H1 (cell line): ENCODE measurements around the gene ZNF385D. TPM values are rescaled to one million over a fixed set of nuclear protein-coding genes. Genes with fewer than 3 reads are reported as not detected.

ENCODE experiments used
- CTCF ChIA-PET: fragments of 300-600 bp; sonication (Branson Sonifier 250); formaldehyde crosslinking; loops from one replicate; lab custom pipeline; 2021; ENCODE audit not compliant: partially characterized antibody; lab: Charles Lee
- POLR2A ChIA-PET: fragments of 300-600 bp; sonication (Branson Sonifier 250); formaldehyde crosslinking; loops from one replicate; lab custom pipeline; 2021; ENCODE audit warnings: inconsistent platforms; ENCODE audit not compliant: partially characterized antibody; lab: Charles Lee
- DNase-seq, 2 experiments: peaks; one replicate each; pipeline versions ENCODE4 v3.0.0 to v3.0.0-alpha.2; 2010 to 2022; ENCODE audit warnings: low spot score in 2 of 2, low read depth in 1 of 2, mixed read lengths in 1 of 2
- FAIRE-seq: peaks from 2 replicates; lab custom pipeline; 2011; peaks lifted over from hg19 to GRCh38; lab: Jason Lieb, UNC
- H2AFZ ChIP-seq: 2 replicates; pipeline ENCODE4 v1.8.1; 2012; ENCODE audit warnings: low read length, inconsistent platforms
- H2AK5ac ChIP-seq: 2 replicates; pipeline ENCODE4 v1.6.1; 2013; ENCODE audit warnings: low read depth, low read length
- H2BK120ac ChIP-seq: replicated peaks from 2 replicates; pipeline ENCODE3; 2013; ENCODE audit warnings: low read depth, low read length, inconsistent platforms
- H2BK12ac ChIP-seq: 2 replicates; pipeline ENCODE4 v1.6.1; 2013; ENCODE audit warnings: low read depth, low read length
- H2BK15ac ChIP-seq: 2 replicates; pipeline ENCODE4 v1.6.1; 2013; ENCODE audit warnings: low read length
- H2BK20ac ChIP-seq: 2 replicates; pipeline ENCODE4 v1.6.1; 2013; ENCODE audit warnings: low read length
- H2BK5ac ChIP-seq: 2 replicates; pipeline ENCODE4 v1.6.1; 2013; ENCODE audit warnings: low read depth, low read length
- H3K14ac ChIP-seq: 2 replicates; pipeline ENCODE4 v1.6.1; 2013; ENCODE audit warnings: inconsistent platforms; ENCODE audit not compliant: insufficient read length
- H3K18ac ChIP-seq: 2 replicates; pipeline ENCODE4 v1.6.1; 2013; ENCODE audit warnings: low read length; ENCODE audit errors: extremely low read depth
- H3K23ac ChIP-seq: 2 replicates; pipeline ENCODE4 v1.6.1; 2013; ENCODE audit warnings: inconsistent platforms; ENCODE audit not compliant: insufficient read length
- H3K23me2 ChIP-seq: 2 replicates; pipeline ENCODE4 v1.6.1; 2013; ENCODE audit warnings: low read depth, low read length
- H3K27ac ChIP-seq: 2 replicates; pipeline ENCODE4 v1.6.1; 2011; ENCODE audit warnings: low read depth, low read length, inconsistent platforms
- H3K27me3 ChIP-seq, 4 experiments: replicated peaks in 1 of 4; 1 replicate in 1 of 4; 2 replicates in 3 of 4; pipeline versions ENCODE4 v1.6.1 to v1.8.1; 2011 to 2013; ENCODE audit warnings: low read length in 3 of 4, mild to moderate bottlenecking in 3 of 4, inconsistent platforms in 2 of 4, mixed read lengths in 2 of 4, moderate library complexity in 1 of 4; ENCODE audit not compliant: control insufficient read depth in 3 of 4, insufficient read depth in 3 of 4; ENCODE audit errors: extremely low read depth in 1 of 4
- H3K36me3 ChIP-seq, 4 experiments: 2 replicates each; pipeline versions ENCODE4 v1.6.1 to v1.8.1; 2011 to 2013; ENCODE audit warnings: mild to moderate bottlenecking in 4 of 4, low read length in 3 of 4, moderate library complexity in 2 of 4, control low read depth in 1 of 4, inconsistent platforms in 1 of 4; ENCODE audit not compliant: insufficient read depth in 4 of 4, control insufficient read depth in 2 of 4
- H3K4ac ChIP-seq: replicated peaks from 2 replicates; pipeline ENCODE3; 2013; ENCODE audit warnings: low read length, low read depth, mixed read lengths, inconsistent platforms; ENCODE audit not compliant: insufficient read length
- H3K4me1 ChIP-seq, 4 experiments: replicated peaks in 1 of 4; 1 replicate in 1 of 4; 2 replicates in 3 of 4; pipeline versions ENCODE4 v1.6.1 to v1.8.1; 2011 to 2013; ENCODE audit warnings: low read length in 3 of 4, inconsistent platforms in 2 of 4, mixed read lengths in 1 of 4; ENCODE audit not compliant: insufficient read depth in 4 of 4, control insufficient read depth in 3 of 4
- H3K4me2 ChIP-seq, 2 experiments: 2 replicates each; pipeline versions ENCODE4 v1.6.1 to v1.8.1; 2011 to 2013; ENCODE audit warnings: low read depth in 2 of 2, low read length in 2 of 2, control low read depth in 1 of 2, inconsistent platforms in 1 of 2, mild to moderate bottlenecking in 1 of 2; ENCODE audit not compliant: insufficient read depth in 1 of 2
- H3K4me3 ChIP-seq, 4 experiments: fragments of 200-600, 300-600 bp in 1 of 4; sonication (generic), shearing (Covaris generic), sonication (Bioruptor Twin) in 1 of 4; 2 replicates each; pipeline versions ENCODE4 v1.5.1 to v1.8.1; 2011 to 2016; ENCODE audit warnings: low read length in 4 of 4, low read depth in 3 of 4, control low read depth in 2 of 4, inconsistent platforms in 2 of 4, mild to moderate bottlenecking in 2 of 4, mixed read lengths in 1 of 4, moderate library complexity in 1 of 4; ENCODE audit not compliant: insufficient read depth in 2 of 4; ENCODE audit errors: extremely low read depth in 1 of 4
- H3K56ac ChIP-seq: replicated peaks from 2 replicates; pipeline ENCODE3; 2013; ENCODE audit warnings: low read depth, mild to moderate bottlenecking, mixed read lengths, low read length, inconsistent platforms; ENCODE audit not compliant: insufficient read length
- H3K79me1 ChIP-seq: 2 replicates; pipeline ENCODE4 v1.6.1; 2013; ENCODE audit warnings: low read depth, low read length, control low read depth
- H3K79me2 ChIP-seq, 2 experiments: 2 replicates each; pipeline versions ENCODE4 v1.6.1 to v1.8.1; 2012 to 2013; ENCODE audit warnings: low read length in 2 of 2, mild to moderate bottlenecking in 2 of 2, inconsistent platforms in 1 of 2; ENCODE audit not compliant: insufficient read depth in 2 of 2, control insufficient read depth in 1 of 2
- H3K9ac ChIP-seq, 4 experiments: replicated peaks in 1 of 4; 1 replicate in 1 of 4; 2 replicates in 3 of 4; pipeline versions ENCODE4 v1.6.1 to v1.8.1; 2011 to 2013; ENCODE audit warnings: low read depth in 3 of 4, low read length in 3 of 4, control low read depth in 2 of 4, mild to moderate bottlenecking in 2 of 4, moderate library complexity in 2 of 4, inconsistent platforms in 1 of 4; ENCODE audit errors: extremely low read depth in 1 of 4
- H3K9me3 ChIP-seq, 2 experiments: 2 replicates each; pipeline versions ENCODE4 v1.6.1 to v1.8.1; 2012 to 2013; ENCODE audit warnings: mild to moderate bottlenecking in 2 of 2, moderate library complexity in 2 of 2, control low read depth in 1 of 2, inconsistent platforms in 1 of 2, low read depth in 1 of 2, low read length in 1 of 2, mixed read lengths in 1 of 2; ENCODE audit not compliant: insufficient read depth in 2 of 2
- H4K20me1 ChIP-seq, 2 experiments: replicated peaks in 1 of 2; 2 replicates each; pipeline versions ENCODE3 to v1.8.1; 2011 to 2013; ENCODE audit warnings: inconsistent platforms in 2 of 2, low read length in 2 of 2, mild to moderate bottlenecking in 1 of 2; ENCODE audit not compliant: insufficient read depth in 2 of 2, control insufficient read depth in 1 of 2
- H4K5ac ChIP-seq: 2 replicates; pipeline ENCODE4 v1.6.1; 2013; ENCODE audit warnings: low read length, low read depth, mixed read lengths, inconsistent platforms; ENCODE audit not compliant: insufficient read length
- H4K8ac ChIP-seq: 2 replicates; pipeline ENCODE4 v1.8.0; 2013; ENCODE audit warnings: mild to moderate bottlenecking, moderate library complexity, low read length, inconsistent platforms; ENCODE audit not compliant: insufficient read depth; ENCODE audit errors: extremely low read depth
- H4K91ac ChIP-seq: replicated peaks from 2 replicates; pipeline ENCODE3; 2013; ENCODE audit warnings: low read length, mixed read lengths, inconsistent platforms; ENCODE audit not compliant: insufficient read length
- BCL11A ChIP-seq, 2 experiments: IDR thresholded peaks; one replicate each; pipeline ENCODE4 v1.6.1; 2011; ENCODE audit warnings: low read depth in 2 of 2, low read length in 2 of 2, mild to moderate bottlenecking in 2 of 2
- EGR1 ChIP-seq: IDR thresholded peaks from 2 replicates; pipeline ENCODE4 v1.6.1; 2011; ENCODE audit warnings: low read depth, low read length, borderline replicate concordance
- FOSL1 ChIP-seq: IDR thresholded peaks from 2 replicates; pipeline ENCODE4 v1.6.1; 2011; ENCODE audit warnings: mild to moderate bottlenecking, low read depth, low read length, moderate library complexity; ENCODE audit not compliant: insufficient read depth
- JUN ChIP-seq: IDR thresholded peaks from 2 replicates; pipeline ENCODE4 v1.6.1; 2011; ENCODE audit warnings: low read depth, mild to moderate bottlenecking, improper control_type of control experiment, low read length
- KDM1A ChIP-seq: fragments of 200-600, 300-600 bp; sonication (generic); IDR thresholded peaks from 2 replicates; pipeline ENCODE4 v1.7.1; 2016; ENCODE audit warnings: mild to moderate bottlenecking, low read length, borderline replicate concordance
- NRF1 ChIP-seq: IDR thresholded peaks from 2 replicates; pipeline ENCODE4 v1.6.1; 2011; ENCODE audit warnings: mild to moderate bottlenecking, low read depth, low read length, improper control_type of control experiment
- RAD21 ChIP-seq, 2 experiments: IDR thresholded peaks in 1 of 2; conservative IDR thresholded peaks in 1 of 2; 2 replicates each; pipeline ENCODE4 v1.6.1; 2011; ENCODE audit warnings: low read depth in 2 of 2, low read length in 2 of 2, improper control_type of control experiment in 1 of 2, inconsistent platforms in 1 of 2, mild to moderate bottlenecking in 1 of 2, moderate library complexity in 1 of 2
- SP2 ChIP-seq: IDR thresholded peaks from 2 replicates; pipeline ENCODE4 v1.6.1; 2012; ENCODE audit warnings: mild to moderate bottlenecking, low read length, inconsistent platforms
- TAF7 ChIP-seq: optimal IDR thresholded peaks from 2 replicates; pipeline ENCODE3; 2011; ENCODE audit warnings: low read depth, mild to moderate bottlenecking, inconsistent platforms, low read length, moderate library complexity, borderline replicate concordance
- WGBS, 2 experiments: shearing (Covaris generic) in 1 of 2; methylation state at CpG; one replicate each; pipeline versions ENCODE4 v1.1.6 to v1.1.7; 2013 to 2015; ENCODE audit warnings: low lambda C conversion rate in 2 of 2, mixed read lengths in 2 of 2, inconsistent platforms in 1 of 2, low coverage in 1 of 2, missing lambda C conversion rate in 1 of 2; ENCODE audit not compliant: insufficient replicate concordance in 2 of 2, insufficient coverage in 1 of 2, insufficient read length in 1 of 2; ENCODE audit errors: extremely low coverage in 1 of 2, missing lambda C conversion rate in 1 of 2; 5-methylcytosine and 5-hydroxymethylcytosine counted together
- polyA plus RNA-seq, 7 experiments: library from polyadenylated mRNA; depleted of rRNA in 3 of 7; stranded (reverse) in 5 of 7; unstranded in 2 of 7; fragments of >200 nt in 5 of 7; fragments of 200-250 nt in 2 of 7; gene quantifications; 1 replicate in 5 of 7; 2 replicates in 1 of 7; 4 replicates in 1 of 7; pipeline versions ENCODE4 v1.2.1 to v1.2.3, GENCODE V29; 2011 to 2013; ENCODE audit warnings: missing spikeins in 2 of 7, mixed read lengths in 2 of 7
- total RNA-seq: library from RNA; stranded (reverse); fragmentation: NEBNext Ultra II Directional; extraction: Animal tissue kit (Norgen Biotek cat#: 25700); gene quantifications from 2 replicates; pipeline ENCODE4 v1.2.1, GENCODE V29; 2021
- TF ChIP-seq, protein P1 (sequence below): IDR thresholded peaks from 2 replicates; pipeline ENCODE4 v1.6.1; 2011; ENCODE audit warnings: low read length, improper control_type of control experiment

Gene ZNF385D
- total and polyA plus RNA-seq, 2 of the 8 experiments (the other 6 are each of a cell fraction or from before 2014, with no cell fraction given): 5.9 to 10.8 TPM

DNA sequence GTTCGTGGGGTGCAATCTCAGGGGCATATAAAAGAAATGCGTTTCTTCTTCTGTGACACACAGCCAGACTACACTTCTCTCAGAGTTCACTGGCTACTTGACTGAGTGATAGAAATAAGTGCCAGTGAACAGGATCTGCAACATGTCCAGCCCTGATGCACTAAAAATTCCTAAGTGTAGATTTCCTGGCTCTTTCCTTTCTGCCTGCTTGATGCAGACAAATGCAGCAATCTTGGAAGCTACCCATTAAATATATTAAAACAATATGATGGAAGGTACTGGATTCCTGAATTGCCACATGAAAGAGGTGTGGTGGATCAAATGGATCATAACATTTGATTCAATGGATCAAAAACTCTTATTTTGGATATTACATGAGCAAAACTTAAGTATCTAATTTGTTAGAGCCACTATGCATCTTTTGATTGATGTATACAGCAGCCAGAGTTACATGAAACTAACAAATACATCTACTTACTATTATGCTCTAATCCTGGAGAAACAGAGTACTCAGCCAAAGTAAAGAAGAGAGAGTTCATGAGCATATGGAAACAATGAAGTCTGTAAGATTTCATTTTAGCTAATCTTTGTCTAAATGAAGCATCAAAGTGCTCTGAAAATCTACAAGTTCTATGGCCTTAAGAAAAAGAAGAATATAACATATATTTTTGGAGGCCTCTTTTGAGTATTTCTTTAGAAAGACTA is 222.6 kb downstream of the ZNF385D start:
- DNase-seq: no peak
- Histone ChIP-seq H2AFZ (no peak overlapping the region), H3K14ac (no peak overlapping the region)
- TF ChIP-seq JUN (no peak), KDM1A (no peak), SP2 (no peak), RAD21 (IDR thresholded peaks at IDR 0.05 in 1 of 2, conservative IDR thresholded peaks at IDR 0.05 in 1 of 2; ENCODE audit: low read depth in 2 of 2, low read length in 2 of 2) (no peak), NRF1 (no peak), FOSL1 (no peak), TAF7 (no peak), EGR1 (no peak), BCL11A (IDR thresholded peaks at IDR 0.05; ENCODE audit: low read depth in 2 of 2, low read length in 2 of 2) (no peak)
- TF ChIP-seq, protein P1, sequence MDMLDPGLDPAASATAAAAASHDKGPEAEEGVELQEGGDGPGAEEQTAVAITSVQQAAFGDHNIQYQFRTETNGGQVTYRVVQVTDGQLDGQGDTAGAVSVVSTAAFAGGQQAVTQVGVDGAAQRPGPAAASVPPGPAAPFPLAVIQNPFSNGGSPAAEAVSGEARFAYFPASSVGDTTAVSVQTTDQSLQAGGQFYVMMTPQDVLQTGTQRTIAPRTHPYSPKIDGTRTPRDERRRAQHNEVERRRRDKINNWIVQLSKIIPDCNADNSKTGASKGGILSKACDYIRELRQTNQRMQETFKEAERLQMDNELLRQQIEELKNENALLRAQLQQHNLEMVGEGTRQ: no peak
- TF ChIP-seq, all 59 proteins: peak for 0
- Histone ChIP-seq H2AK5ac (no peak overlapping the region), H3K4me1 (no peaks in the 10 kb centered on the region), H2BK12ac (no peak overlapping the region), H2BK120ac (no peak overlapping the region), H3K4ac (no peak overlapping the region), H3K79me1 (no peaks in the 10 kb centered on the region), H3K27me3 (no peaks in the 10 kb centered on the region), H3K9ac (no peak overlapping the region), H4K91ac (no peak overlapping the region), H2BK15ac (no peak overlapping the region), H3K4me2 (no peak overlapping the region), H4K8ac (no peak overlapping the region), H3K56ac (no peak overlapping the region), H3K23ac (no peak overlapping the region), H2BK20ac (no peak overlapping the region), H3K9me3 (no peaks in the 10 kb centered on the region), H3K79me2 (no peaks in the 10 kb centered on the region), H3K23me2 (no peaks in the 10 kb centered on the region), H3K36me3 (no peaks in the 10 kb centered on the region), H3K18ac (no peak overlapping the region), H4K20me1 (no peaks in the 10 kb centered on the region), H3K4me3 (no peak overlapping the region), H2BK5ac (no peak overlapping the region), H4K5ac (no peak overlapping the region), H3K27ac (no peak overlapping the region)
- ChIA-PET POLR2A (no interaction called here), CTCF (interaction anchor here (0.7 to 1.8 kb wide), 2 partner anchors 44 to 616 kb away, joined by 3 to 5 read pairs; no protein-coding TSS in a partner anchor)
- WGBS, 2 experiments: 96% methylated on average over 2 of the region's 2 CpGs; no CpG with 5 or more reads in 1 of the 2 experiments
- no peak for FAIRE-seq
